ENCODE measurements around the gene HMGXB3.
"Not testable (repeated sequence)": the region's sequence is repeated elsewhere in the genome, so short reads cannot be mapped to it uniquely, and the experiment has no call there.

Gene HMGXB3

DNA sequence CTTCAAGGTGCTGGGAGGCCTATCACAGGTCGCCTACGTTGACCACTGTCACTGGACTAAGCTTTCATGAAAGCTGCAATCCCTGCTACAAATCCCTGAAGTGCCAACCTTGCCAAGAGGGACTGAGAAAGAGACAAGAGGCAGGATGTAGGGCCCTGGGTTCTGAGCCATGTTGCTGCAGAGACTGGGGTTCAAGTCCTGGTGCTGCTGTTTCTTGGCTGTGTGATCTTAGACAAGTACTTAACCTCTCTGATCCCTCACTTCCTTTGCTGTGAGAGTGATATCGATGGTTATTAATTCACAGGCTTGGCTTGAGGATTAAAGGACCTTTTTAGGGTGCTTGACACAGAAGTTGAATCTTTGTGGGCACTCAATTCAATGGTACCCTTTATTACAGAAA is 70.3 kb downstream of the HMGXB3 start:
- DNase-seq, result no peak

- DNase-seq, result no peak
Observed at GRCh38 chr5:150073086-150073625, 72.6 kb downstream of the HMGXB3 start.

GRCh38 chr5:150073677-150074076 is 73.1 kb downstream of the HMGXB3 start:
- DNase-seq, result no peak

GRCh38 chr5:150075233-150075632 is 74.7 kb downstream of the HMGXB3 start:
- DNase-seq, result no peak

DNA sequence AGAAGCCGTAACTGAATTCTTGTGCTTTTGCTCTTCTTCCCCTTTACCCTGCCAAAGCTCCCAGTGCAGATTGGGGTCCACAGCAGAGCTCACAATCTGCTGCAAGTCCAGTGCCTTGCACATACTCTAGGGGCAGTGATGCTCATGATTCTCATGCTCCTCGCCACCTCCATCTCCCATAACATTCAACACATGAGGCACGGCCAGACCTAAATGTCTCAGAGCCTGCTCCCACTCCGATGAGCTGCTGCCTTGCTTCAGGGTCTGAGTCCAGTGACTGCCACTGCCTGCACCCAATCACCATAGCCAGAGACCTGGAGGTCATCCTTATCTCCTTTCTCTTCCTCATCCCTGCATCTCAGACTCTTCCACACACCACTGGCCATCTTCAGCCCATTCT is 75.3 kb downstream of the HMGXB3 start:
- no peak for DNase-seq

DNA sequence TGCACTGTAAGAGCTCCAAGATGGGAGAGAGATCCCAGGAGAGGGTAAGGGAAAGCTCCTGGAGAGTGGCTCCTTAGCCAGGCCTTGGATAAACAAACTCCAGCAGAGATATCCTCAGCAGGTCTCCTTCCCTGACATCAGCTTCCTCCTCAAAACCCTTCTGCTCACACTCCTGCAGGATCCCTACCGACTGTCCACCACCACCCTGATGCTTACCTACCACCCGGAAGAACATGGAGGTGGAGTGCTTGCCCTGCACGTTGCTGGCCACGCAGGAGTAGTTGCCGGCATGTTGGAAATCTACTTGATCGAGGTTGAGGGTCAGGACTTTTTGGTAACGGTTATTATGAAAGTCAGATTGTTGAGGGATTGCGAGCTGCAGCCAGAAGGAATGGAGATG is 76.5 kb downstream of the HMGXB3 start:
- DNase-seq, result no peak

GRCh38 chr5:150077996-150078801 is 77.7 kb downstream of the HMGXB3 start:
- DNase-seq, result no peak

DNA sequence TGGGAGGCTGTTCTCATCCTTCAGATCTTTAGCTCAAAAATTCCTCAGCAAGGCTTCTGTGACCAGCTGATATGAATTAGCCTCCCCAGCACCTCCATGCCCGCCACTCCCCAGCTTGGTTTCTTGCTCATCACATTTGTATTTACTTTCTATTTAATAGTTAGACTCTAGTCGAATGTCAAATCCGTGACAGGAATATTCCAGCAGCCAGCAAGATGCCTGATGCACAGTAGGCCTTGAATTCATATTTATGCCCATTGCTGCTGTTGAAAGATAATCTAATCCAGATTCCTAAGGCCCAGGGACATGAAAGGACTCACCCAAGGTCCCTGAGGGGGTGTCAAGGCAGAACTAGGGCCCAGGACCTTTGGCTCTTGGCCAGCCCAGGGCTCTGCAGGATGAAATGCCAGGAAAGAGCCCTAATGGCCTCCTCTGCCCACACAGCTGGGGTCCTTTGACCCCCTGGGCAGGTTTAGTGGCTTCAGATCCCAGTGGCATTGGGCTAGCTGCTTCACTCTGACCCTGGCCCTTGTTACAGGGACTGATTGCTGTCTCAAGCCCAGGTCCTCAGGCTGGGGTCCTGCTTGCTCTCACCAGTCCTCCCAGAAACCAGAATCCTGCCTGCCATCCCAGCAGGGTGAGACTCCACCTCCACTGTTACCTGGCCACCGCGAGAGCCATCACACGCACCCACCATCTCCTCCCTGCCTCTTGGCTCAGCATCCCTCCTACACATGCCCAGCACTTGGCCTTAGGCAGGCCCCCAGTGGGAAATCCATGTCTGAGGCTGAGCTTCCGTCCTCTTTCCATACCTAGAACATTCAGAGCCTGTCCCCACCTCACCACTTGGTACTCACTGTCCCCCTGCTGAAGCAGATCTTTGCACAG is 78.5 kb downstream of the HMGXB3 start:
- DNase-seq, result no peak

DNA sequence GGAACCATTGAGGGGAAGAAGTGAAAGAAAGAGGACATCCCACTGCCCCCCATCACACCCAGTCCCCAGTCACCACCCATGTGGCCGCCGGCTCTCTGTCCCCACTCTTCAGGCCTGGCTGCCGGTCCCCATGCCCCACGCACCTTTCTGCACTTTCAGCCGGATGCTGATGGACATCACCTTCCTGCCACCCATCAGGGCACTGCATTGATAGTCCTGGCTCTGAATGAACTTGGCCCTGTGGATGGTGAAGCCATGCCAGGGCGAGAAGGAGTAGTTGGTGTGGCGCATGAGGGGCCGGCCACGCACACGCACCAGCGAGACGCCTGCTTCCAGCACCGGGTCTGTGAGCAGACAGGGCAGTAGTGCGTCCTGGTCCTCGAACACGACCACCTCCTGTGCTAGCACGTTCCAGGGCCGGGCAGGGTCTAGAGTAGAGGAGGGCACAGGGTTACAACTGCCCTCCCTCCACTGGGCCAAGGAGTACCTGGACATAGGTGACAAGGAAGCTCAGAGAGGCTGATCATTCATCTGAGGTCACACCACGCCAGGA is 79.4 kb downstream of the HMGXB3 start:
- no peak for DNase-seq

- DNase-seq, result no peak
Observed at GRCh38 chr5:150080696-150081435, 80.3 kb downstream of the HMGXB3 start.

GRCh38 chr5:150081541-150082283 is 81.2 kb downstream of the HMGXB3 start:
- no peak for DNase-seq

- no peak for DNase-seq
Observed at GRCh38 chr5:150082374-150082773, 81.8 kb downstream of the HMGXB3 start.

- DNase-seq, result no peak
Observed at GRCh38 chr5:150082889-150083288, 82.3 kb downstream of the HMGXB3 start.

DNA sequence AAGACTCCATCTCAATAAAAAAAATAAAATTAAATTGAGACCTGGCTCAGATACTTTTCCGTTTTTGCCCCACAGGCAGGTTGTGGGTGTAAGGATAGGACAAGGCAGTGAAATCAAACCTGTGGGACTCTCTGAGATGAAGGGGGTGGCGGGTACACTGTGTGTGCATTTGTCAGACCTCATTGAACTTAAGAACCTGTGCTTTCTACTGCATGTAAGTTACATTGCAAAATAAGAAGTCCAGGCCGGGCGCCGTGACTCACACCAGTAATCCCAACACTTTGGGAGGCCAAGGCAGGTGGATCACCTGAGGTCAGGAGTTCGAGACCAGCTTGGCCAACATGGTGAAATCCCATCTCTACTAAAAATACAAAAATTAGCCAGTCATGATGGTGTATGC is 84.2 kb downstream of the HMGXB3 start:
- not testable (repeated sequence) for DNase-seq

- DNase-seq, result no peak
Observed at GRCh38 chr5:150085191-150085912, 84.8 kb downstream of the HMGXB3 start.

GRCh38 chr5:150085950-150086715 is 85.6 kb downstream of the HMGXB3 start, which contains the start of gene CSF1R:
Gene CSF1R, minus strand, starts transcription at chr5:150086554. Its CDS starts 127 bp downstream, at chr5:150086427.
- DNase-seq, result no peak

DNA sequence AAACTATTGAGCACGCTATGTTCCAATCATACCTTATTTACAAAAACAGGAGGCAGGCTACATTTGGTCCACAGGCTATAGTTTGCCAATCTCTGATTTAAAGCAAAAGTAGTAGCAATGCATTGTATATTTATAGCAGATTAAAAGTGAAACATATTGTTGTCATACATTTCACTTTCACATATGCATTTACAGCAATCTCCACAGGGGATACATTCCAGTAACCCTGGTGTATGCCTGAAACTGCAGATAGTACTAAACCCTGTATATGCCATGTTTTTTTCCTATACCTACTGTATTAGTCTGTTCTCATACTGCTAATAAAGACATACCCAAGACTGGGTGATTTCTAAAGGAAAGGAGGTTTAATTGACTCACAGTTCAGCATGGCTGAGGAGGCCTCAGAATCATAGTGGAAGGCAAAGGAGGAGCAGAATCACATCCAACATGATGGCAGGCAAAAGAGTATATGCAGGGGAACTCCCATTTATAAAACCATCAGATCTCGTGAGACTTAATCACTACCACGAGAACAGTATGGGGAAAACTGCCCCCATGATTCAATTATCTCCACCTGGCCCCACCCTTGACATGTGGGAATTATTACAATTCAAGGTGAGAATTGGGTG is 91.7 kb downstream of the HMGXB3 start:
- DNase-seq, result no peak

- no peak for DNase-seq
Observed at GRCh38 chr5:150097152-150097551, 96.6 kb downstream of the HMGXB3 start.

DNA sequence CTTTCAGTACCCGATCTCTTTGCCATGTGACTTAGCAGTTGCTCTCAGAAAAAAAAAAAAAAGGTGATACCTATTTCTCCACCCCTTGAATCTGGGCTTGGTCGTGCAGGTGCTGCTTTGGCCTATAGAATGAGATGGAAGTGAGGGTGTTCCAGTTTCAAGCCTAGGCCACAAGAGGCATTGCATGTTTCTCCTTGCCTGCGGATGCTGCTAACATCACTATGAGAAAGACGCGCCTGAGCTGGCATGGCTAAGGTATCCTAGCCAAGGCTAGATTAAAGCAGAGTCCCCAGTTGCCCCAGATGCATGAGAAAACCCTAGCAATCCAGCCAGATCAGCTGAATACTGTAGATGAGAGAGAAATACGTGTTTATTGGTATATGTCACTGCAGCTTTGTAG is 100.5 kb downstream of the HMGXB3 start:
- DNase-seq, result no peak
